ENCODE data around the gene GP1BB. TPM values are rescaled to one million over a fixed set of nuclear protein-coding genes. Genes with fewer than 3 reads are reported as not detected.
"Not testable (repeated sequence)": the region's sequence is repeated elsewhere in the genome, so short reads cannot be mapped to it uniquely, and the experiment has no call there.

GP1BB gene
- total and polyA plus RNA-seq, 8 donors = 3.3 to 11.1 (median 5.4) TPM; not detected in 1

DNA sequence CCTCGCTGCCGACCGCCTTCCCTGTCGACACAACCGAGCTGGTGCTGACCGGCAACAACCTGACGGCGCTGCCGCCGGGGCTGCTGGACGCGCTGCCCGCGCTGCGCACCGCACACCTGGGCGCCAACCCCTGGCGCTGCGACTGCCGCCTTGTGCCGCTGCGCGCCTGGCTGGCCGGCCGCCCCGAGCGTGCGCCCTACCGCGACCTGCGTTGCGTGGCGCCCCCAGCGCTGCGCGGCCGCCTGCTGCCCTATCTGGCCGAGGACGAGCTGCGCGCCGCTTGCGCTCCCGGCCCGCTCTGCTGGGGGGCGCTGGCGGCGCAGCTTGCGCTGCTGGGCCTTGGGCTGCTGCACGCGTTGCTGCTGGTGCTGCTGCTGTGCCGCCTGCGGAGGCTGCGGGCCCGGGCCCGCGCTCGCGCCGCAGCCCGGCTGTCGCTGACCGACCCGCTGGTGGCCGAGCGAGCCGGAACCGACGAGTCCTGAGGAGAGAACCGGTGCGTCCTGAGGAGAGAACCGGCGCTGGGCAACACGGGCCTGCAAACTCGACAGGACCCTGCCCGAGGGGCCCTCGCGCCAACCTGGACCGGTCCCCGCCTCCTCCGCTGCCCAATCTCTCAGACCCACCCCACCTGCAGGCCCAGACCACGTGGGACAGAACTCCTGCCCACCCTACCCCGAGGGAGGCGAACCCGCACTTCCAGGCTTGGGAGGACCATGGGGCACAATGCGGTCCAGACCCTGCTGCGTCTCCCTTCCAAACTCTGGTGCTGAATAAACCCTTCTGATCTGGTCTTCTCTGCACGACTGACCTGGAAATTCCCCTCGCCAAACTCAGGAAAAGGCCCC is 866 bp downstream of the GP1BB start:
- Histone ChIP-seq H3K4me3 (peak overlapping the region in 1 of 2 donors; percentile 0), H3K4me1 (peaks cover 5 to 18% of the 10 kb centered on the region in 2 donors), H3K27ac (no peak overlapping the region), H3K27me3 (peaks cover 16 to 65% of the 10 kb centered on the region in 2 donors), H3K9me3 (no peaks in the 10 kb centered on the region), H3K36me3 (peaks cover 0 to 26% of the 10 kb centered on the region in 2 donors)
- intact Hi-C loops (cut with DNase I) = no loop called here
- peak; percentile 31 for ATAC-seq
- no peak for DNase-seq
- TF ChIP-seq CTCF (IDR thresholded peaks at IDR 0.05) = no peak

GRCh38 chr22:19724927-19725661 is 1.8 kb downstream of the GP1BB start:
- peaks cover 15 to 56% of the 10 kb centered on the region in 2 donors for H3K27me3 ChIP-seq
- ATAC-seq (no peak), DNase-seq (no peak)
- intact Hi-C loops (cut with DNase I) = no loop called here
- no peaks in the 10 kb centered on the region for H3K9me3 ChIP-seq
- H3K27ac ChIP-seq = no peak overlapping the region
- peaks cover 0 to 23% of the 10 kb centered on the region in 2 donors for H3K36me3 ChIP-seq
- no peak for TF ChIP-seq CTCF (IDR thresholded peaks at IDR 0.05)
- peaks cover 5 to 18% of the 10 kb centered on the region in 2 donors for H3K4me1 ChIP-seq
- H3K4me3 ChIP-seq = no peak overlapping the region

DNA sequence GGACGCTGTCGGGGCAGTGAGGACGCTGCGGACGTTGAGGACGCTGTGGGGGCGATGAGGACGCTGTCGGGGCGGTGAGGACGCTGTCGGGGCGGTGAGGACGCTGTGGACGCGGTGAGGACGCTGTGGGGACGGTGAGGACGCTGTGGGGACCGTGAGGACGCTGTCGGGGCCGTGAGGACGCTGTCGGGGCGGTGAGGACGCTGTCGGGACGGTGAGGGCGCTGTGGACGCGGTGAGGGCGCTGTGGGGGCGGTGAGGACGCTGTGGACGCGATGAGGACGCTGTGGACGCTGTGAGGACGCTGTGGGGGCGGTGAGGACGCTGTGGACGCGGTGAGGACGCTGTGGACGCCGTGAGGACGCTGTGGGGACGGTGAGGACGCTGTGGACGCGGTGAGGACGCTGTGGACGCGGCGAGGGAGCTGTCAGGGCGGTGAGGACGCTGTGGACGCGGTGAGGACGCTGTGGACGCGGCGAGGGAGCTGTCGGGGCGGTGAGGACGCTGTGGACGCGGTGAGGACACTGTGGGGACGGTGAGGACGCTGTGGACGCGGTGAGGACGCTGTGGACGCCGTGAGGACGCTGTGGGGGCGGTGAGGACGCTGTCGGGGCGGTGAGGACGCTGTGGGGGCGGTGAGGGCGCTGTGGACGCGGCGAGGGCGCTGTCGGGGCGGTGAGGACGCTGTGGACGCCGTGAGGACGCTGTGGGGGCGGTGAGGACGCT is 2.9 kb downstream of the GP1BB start:
- intact Hi-C loops (cut with DNase I); DNase-seq; ATAC-seq; H3K9me3 ChIP-seq; H3K27ac ChIP-seq; H3K4me3 ChIP-seq: not testable (repeated sequence)
- Histone ChIP-seq H3K36me3 (peaks cover 0 to 13% of the 10 kb centered on the region in 2 donors), H3K4me1 (peaks cover 5 to 18% of the 10 kb centered on the region in 2 donors), H3K27me3 (peaks cover 15 to 48% of the 10 kb centered on the region in 2 donors)

GRCh38 chr22:19727310-19728150 is 4.2 kb downstream of the GP1BB start:
- no peaks in the 10 kb centered on the region for H3K9me3 ChIP-seq
- H3K4me1 ChIP-seq = peaks cover 5 to 18% of the 10 kb centered on the region in 2 donors
- TF ChIP-seq CTCF (IDR thresholded peaks at IDR 0.05) = no peak
- H3K4me3 ChIP-seq = no peak overlapping the region
- H3K36me3 ChIP-seq = no peaks in the 10 kb centered on the region
- intact Hi-C loops (cut with DNase I) = no loop called here
- H3K27ac ChIP-seq = no peak overlapping the region
- DNase-seq (no peak), ATAC-seq (no peak)
- H3K27me3 ChIP-seq = peaks cover 15 to 40% of the 10 kb centered on the region in 2 donors

GRCh38 chr22:19728271-19728670 is 4.9 kb downstream of the GP1BB start:
- no peaks in the 10 kb centered on the region for H3K36me3 ChIP-seq
- H3K9me3 ChIP-seq = no peaks in the 10 kb centered on the region
- no peak overlapping the region for H3K27ac ChIP-seq
- no peak overlapping the region for H3K4me3 ChIP-seq
- no peak for TF ChIP-seq CTCF (IDR thresholded peaks at IDR 0.05)
- no peak for ATAC-seq
- peaks cover 3 to 11% of the 10 kb centered on the region in 2 donors for H3K4me1 ChIP-seq
- no peak for DNase-seq
- H3K27me3 ChIP-seq = peaks cover 11 to 33% of the 10 kb centered on the region in 2 donors
- intact Hi-C loops (cut with DNase I) = no loop called here
